Measurements from ENCODE around the gene CBX4.

DNA sequence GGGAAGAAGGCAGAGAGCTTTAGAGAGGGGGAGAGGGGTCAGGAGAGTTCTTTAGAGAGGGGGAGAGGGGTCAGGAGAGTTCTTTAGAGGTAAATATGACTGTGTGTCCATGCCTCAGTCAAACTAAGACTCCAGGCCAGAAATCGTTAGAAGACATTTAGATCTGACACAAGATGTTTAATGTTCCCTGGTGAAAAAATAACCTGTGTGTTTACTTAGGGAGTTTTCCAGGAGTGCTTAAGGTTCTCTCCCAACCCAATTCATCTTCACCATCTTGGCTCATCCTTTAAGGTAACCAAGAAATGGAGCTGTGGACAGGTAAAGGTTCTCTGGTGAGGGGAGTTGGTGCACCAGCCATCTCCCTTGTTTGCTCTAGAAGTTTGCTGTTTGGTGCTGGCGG lies 9.8 kb downstream of the CBX4 start:
- TF ChIP-seq, protein P1, sequence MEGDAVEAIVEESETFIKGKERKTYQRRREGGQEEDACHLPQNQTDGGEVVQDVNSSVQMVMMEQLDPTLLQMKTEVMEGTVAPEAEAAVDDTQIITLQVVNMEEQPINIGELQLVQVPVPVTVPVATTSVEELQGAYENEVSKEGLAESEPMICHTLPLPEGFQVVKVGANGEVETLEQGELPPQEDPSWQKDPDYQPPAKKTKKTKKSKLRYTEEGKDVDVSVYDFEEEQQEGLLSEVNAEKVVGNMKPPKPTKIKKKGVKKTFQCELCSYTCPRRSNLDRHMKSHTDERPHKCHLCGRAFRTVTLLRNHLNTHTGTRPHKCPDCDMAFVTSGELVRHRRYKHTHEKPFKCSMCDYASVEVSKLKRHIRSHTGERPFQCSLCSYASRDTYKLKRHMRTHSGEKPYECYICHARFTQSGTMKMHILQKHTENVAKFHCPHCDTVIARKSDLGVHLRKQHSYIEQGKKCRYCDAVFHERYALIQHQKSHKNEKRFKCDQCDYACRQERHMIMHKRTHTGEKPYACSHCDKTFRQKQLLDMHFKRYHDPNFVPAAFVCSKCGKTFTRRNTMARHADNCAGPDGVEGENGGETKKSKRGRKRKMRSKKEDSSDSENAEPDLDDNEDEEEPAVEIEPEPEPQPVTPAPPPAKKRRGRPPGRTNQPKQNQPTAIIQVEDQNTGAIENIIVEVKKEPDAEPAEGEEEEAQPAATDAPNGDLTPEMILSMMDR (optimal IDR thresholded peaks at IDR 0.05 in 1 of 3, IDR thresholded peaks at IDR 0.05 in 1 of 3, conservative IDR thresholded peaks at IDR 0.05 in 1 of 3; ENCODE audit: extremely low read depth in 1 of 3, insufficient read depth in 2 of 3, low read length in 3 of 3): no peak
- TF ChIP-seq EZH2 (IDR thresholded peaks at IDR 0.05; ENCODE audit: low read length): no peak

Data from keratinocyte (primary cell).